GM10847 (cell line): ENCODE measurements around the gene NABP1.

Source experiments
- POLR2A ChIP-seq: IDR thresholded peaks from 2 replicates; pipeline ENCODE4 v1.6.1; 2011; ENCODE audit not compliant: insufficient read length; ENCODE audit errors: extremely low read depth

NABP1 gene

GRCh38 chr2:191664823-191665677 lies 12.9 kb upstream of the NABP1 start:
- no peak for TF ChIP-seq POLR2A

GRCh38 chr2:191666226-191666625 lies 11.7 kb upstream of the NABP1 start:
- no peak for TF ChIP-seq POLR2A

GRCh38 chr2:191666732-191667131 lies 11.2 kb upstream of the NABP1 start:
- no peak for TF ChIP-seq POLR2A

- no peak for TF ChIP-seq POLR2A
Measured at GRCh38 chr2:191670076-191670475, 7.9 kb upstream of the NABP1 start.

- TF ChIP-seq POLR2A = no peak
Measured at GRCh38 chr2:191670787-191671186, 7.1 kb upstream of the NABP1 start.

- TF ChIP-seq POLR2A = no peak
Measured at GRCh38 chr2:191675807-191676721, 1.9 kb upstream of the NABP1 start.

- TF ChIP-seq POLR2A = no peak
Measured at GRCh38 chr2:191676790-191677645, 918 bp upstream of the NABP1 start.

- no peak for TF ChIP-seq POLR2A
Measured at GRCh38 chr2:191678437-191679100, 633 bp downstream of the NABP1 start.

- TF ChIP-seq POLR2A = no peak
Measured at GRCh38 chr2:191679818-191680600, 2.1 kb downstream of the NABP1 start.

GRCh38 chr2:191680639-191681038 lies 2.7 kb downstream of the NABP1 start:
- no peak for TF ChIP-seq POLR2A

- no peak for TF ChIP-seq POLR2A
Measured at GRCh38 chr2:191682126-191682525, 4.2 kb downstream of the NABP1 start.

- TF ChIP-seq POLR2A = no peak
Measured at GRCh38 chr2:191686066-191686465, 8.1 kb downstream of the NABP1 start.

- no peak for TF ChIP-seq POLR2A
Measured at GRCh38 chr2:191686729-191687128, 8.8 kb downstream of the NABP1 start.

GRCh38 chr2:191687867-191688266 lies 9.9 kb downstream of the NABP1 start:
- no peak for TF ChIP-seq POLR2A
